HK-2 (cell line): ENCODE results near the gene GPD1.
A peak's percentile ranks its signal among the peaks of the same experiment; 100 is the strongest.

Source experiments
- DNase-seq: peaks from one replicate; pipeline ENCODE4 v3.0.0-alpha.2; 2018; ENCODE audit not compliant: unreplicated experiment

The GPD1 gene

DNA sequence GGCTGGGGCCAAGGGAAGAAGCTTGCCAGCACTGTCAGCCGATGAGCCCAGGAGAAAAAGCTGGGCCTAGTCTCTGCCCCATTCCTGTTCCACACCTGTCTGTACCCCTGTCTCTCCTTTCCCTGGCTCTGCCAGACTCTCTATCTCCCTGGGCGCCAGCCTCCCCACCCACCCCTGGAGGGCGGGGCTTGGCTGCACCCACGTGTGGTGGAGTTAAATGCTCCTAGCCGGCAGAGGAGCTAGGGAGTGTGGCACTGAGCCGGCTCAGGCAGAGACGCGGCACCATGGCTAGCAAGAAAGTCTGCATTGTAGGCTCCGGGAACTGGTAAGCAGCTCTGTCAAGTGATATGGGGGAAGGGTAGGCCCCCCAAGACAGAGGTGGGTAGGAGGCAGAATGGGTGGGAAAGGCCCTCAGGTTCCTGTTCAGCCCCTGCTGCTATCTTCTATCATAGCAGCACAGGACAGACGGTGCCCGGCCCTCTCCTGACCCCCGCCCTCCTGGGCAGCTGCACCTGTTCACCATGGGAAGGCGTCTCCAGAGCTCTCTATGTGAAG is at the start of gene GPD1:
Gene GPD1, plus strand, starts transcription at position 242 of the 555 bp plus-strand sequence. Its CDS starts 43 bp downstream, at position 285.
- no peak for DNase-seq

GRCh38 chr12:50055831-50056638 is 47.8 kb upstream of the GPD1 start:
- DNase-seq: peak; percentile 47

- no peak for DNase-seq
These were observed 47.2 kb upstream of the GPD1 start for GRCh38 chr12:50056639-50056976.

DNA sequence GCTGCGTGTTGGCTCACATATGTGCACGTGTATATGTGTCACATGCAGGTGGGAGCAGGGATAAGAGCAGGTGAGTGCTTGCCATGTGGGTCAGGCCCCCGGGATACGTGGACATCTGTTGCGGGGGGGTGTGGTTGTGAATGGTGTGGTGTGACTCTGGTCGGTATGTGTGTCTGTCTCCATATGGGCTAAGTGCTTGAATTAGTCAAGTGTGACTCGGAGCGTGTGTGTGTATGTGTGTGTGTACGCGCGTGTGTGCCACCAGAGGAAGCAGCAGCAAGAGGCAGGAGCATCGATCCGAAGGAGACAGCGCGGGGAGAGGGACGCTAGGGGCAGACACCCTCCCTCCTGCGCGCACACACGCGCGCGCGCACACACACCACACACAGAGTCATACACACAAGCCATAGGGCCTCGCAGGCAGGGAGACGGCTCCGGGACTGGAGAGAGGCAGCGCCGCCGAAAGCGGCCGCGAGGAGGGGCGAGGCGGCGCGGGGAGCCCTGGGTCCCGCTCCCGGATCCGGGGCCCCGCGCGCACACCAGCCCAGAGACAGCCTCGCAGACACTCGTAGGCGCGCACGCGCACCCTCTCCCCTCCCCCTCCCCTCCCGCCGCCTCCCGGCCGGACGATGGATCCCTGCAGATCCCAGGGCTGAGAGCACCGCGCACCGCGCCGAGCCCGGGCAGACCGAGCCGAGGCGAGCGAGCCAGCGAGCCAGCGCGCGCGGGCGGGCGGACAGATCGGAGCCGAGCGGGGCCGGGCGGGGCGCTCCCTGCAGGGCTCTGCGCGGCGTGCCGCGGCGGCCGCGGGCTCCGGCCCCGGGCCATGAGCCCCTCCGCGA is 46.6 kb upstream of the GPD1 start, which contains the start of gene ASIC1:
Gene ASIC1, plus strand, starts transcription at position 597 of the 842 bp plus-strand sequence. CDS start 1,171 bp downstream, outside the sequence.
- peak; percentile 73 for DNase-seq

GRCh38 chr12:50057896-50058670 is 45.7 kb upstream of the GPD1 start:
- no peak for DNase-seq

DNA sequence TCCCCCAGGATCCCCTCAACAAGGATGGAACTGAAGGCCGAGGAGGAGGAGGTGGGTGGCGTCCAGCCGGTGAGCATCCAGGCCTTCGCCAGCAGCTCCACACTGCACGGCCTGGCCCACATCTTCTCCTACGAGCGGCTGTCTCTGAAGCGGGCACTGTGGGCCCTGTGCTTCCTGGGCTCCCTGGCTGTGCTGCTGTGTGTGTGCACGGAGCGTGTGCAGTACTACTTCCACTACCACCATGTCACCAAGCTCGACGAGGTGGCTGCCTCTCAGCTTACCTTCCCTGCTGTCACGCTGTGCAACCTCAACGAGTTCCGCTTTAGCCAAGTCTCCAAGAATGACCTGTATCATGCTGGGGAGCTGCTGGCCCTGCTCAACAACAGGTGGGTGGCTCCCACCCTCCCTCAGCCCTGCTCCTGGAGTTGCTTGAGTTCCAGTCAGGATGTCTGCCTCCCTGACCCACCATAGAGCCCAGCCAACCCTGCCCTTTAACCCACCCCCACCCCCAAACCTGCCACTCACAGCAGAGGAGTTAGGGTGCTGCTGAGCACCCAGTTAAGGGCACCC is 45.0 kb upstream of the GPD1 start:
- DNase-seq: no peak

DNA sequence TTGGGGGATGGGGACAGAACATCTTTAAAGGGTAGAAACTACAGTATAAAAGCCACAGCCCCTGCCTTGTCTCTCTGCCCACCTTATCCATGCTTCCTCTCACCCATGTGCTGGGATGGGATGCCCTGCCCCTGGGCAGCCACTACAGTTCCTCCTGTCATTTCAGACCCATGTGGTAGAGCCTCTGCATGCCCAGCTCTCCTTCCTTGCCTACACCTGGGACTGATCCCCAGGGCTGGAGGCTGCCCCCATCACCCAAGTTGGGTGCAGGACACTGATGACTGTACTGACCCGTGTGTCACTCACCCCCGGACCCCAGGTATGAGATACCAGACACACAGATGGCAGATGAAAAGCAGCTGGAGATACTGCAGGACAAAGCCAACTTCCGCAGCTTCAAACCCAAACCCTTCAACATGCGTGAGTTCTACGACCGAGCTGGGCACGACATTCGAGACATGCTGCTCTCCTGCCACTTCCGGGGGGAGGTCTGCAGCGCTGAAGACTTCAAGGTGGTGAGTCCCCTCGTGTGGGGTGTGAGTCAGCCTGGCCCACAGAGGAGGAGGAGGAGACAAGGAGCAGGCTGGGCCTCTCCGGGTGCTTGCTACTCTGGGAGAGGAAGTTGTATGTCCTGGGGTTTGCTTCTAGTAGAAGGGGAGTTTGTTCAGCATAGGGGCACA is 44.2 kb upstream of the GPD1 start:
- DNase-seq: peak; percentile 69

GRCh38 chr12:50060120-50060468 is 43.7 kb upstream of the GPD1 start:
- no peak for DNase-seq

DNA sequence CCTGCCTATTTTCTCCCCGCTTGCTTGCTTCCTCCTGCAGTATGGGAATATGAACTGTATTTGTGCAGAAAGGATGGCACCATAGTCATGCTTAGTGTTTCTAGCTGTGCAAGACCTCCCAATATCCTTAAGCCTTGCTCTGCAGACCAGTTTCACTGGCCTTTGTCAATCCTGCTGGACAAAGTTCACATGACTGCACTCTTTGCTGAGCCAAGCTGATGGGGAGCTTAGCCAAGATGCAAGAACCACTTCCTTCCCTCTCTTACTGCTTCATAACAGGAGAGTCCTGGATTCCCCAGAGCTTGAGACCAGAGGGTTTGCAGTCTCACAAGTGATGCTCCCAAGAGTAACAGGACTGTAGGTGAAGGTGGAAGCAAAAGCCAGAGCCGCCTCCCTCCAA is 42.6 kb upstream of the GPD1 start:
- DNase-seq: no peak

- no peak for DNase-seq
These were observed 41.7 kb upstream of the GPD1 start for GRCh38 chr12:50061946-50062686.

- DNase-seq: no peak
These were observed 40.9 kb upstream of the GPD1 start for GRCh38 chr12:50062728-50063460.

DNA sequence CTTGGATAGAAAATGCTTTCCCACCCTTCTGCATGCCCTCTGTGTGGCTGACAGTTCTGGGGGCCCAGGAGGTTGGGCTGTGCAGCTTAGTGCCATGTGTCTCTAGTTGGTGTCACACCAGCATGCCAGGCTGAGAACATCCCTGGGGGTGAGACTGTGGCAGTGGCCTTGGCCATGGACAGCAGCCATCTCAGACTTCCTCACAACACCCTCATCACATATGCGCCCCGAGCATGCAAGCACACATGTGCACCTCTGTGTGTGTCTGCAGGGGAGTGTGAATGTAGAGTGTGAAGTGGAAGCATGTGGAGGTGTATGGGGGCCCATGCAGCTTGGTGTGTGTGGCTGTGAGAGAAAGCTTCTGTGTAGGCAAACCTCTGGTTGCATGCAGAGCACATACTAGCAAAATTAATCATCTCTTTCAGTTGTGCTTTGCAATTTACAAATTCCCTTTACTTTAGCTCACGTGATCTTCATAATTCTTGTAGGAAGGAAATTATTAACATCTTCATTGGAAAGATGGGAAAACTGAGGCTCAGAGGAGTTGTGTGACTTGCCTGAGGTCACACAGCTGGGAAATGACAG is 38.0 kb upstream of the GPD1 start:
- no peak for DNase-seq

GRCh38 chr12:50066402-50066801 is 37.4 kb upstream of the GPD1 start:
- peak; percentile 64 for DNase-seq

DNA sequence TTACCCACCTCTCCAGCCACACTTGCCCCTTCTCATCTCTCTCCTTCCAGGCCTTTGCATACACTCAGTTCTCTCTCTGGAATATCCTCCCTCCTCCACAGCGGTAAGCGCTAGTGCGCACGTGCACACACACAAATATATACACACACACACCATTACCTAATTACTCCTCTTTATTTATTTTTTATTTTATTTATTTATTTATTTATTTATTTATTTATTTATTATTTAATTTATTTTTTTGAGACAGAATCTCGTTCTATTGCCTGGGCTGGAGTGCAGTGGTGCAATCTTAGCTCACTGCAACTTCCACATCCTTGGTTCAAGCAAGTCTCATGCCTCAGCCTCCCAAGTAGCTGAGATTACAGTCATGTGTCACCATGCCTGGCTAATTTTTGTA is 34.7 kb upstream of the GPD1 start:
- no peak for DNase-seq

DNA sequence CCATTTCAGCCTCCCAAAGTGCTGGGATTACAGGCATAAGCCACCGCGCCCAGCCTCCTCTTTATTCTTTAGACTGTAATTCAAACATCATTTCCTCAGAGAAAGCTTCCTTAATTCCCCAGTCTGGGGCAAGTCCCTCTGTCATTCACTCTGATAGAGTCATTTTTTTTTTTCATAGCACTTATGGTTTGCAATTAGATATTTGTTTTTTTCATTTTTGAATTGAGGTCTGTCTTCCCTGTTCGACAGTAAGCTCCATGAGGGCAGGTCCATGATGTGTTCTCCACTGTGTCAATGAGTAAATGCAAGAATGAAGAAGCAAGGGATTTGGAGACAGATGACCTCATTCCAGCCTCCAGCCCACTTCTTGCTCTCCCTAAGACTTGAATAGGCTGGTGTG is 34.3 kb upstream of the GPD1 start:
- no peak for DNase-seq

GRCh38 chr12:50070314-50071060 is 33.3 kb upstream of the GPD1 start:
- DNase-seq: peak; percentile 84

DNA sequence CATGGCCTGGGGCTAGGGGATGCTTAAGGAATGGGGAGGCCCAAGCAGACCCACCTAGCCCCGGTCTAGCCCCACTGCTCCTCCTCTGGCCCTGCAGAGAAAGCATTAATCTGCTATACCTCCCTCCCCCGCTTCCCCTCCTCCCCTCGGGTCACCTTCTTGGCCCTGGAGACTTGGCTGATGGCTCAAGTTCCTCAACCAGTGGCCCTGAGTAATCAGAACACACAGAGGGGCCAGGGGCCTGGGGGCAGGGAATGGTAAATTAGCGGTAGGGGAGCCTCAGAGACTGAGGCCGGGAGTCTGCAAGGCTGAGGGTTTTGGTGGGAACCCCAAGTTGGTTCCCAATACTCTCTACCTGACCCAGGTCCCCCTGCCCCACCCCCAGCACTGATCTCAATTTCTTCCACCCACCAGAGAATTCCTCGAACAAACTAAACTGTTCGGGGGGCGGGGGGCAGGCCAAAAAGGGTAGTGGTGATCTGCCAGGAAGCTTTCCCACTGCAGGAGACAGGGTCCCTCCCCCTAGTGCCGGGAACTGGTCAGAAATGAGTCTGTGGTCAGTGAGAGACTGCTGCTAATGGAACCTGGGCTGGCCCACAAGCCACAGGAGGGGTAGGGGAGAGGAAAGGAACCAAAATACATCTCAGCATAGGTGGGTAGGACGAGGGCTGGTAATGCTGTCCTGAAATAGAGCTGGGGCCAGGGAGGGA is 31.5 kb upstream of the GPD1 start:
- DNase-seq: no peak

- no peak for DNase-seq
These were observed 30.6 kb upstream of the GPD1 start for GRCh38 chr12:50073206-50073605.
